Endothelial cell of umbilical vein (primary cell): Measurements from ENCODE around the gene LYRM4. TPM values are rescaled to one million over a fixed set of nuclear protein-coding genes. Genes with fewer than 3 reads are reported as not detected.

Source experiments
- BruUV-seq: library from RNA; stranded (reverse); fragments of 400-500 nt; replicated peaks from 2 replicates; lab custom pipeline; 2021; lab: Mats Ljungman, UMichigan
- CTCF ChIA-PET: fragments of 300-600, 350-600 bp; sonication (Branson Sonifier 250); formaldehyde crosslinking; loops from one replicate; lab custom pipeline; 2021; ENCODE audit warnings: antibody characterized with exemption, inconsistent platforms; lab: Charles Lee
- POLR2A ChIA-PET: fragments of 300-600, 350-600 bp; sonication (Branson Sonifier 250); formaldehyde crosslinking; loops from one replicate; lab custom pipeline; 2021; ENCODE audit warnings: antibody characterized with exemption, inconsistent platforms; lab: Charles Lee
- DNase-seq: peaks from one replicate; pipeline ENCODE4 v3.0.0-alpha.2; 2011; ENCODE audit warnings: low read depth, low spot score
- FAIRE-seq: peaks from 2 replicates; lab custom pipeline; 2011; peaks lifted over from hg19 to GRCh38; lab: Jason Lieb, UNC
- H2AFZ ChIP-seq: 2 replicates; pipeline ENCODE4 v1.6.0; 2012; ENCODE audit warnings: low read depth, low read length, control low read depth, inconsistent platforms
- H3K27ac ChIP-seq: 2 replicates; pipeline ENCODE4 v1.5.1; 2011; ENCODE audit warnings: low read depth, mild to moderate bottlenecking, control low read depth, low read length, moderate library complexity; ENCODE audit not compliant: insufficient read depth
- H3K27me3 ChIP-seq, 2 experiments: 2 replicates each; pipeline versions ENCODE4 v1.6.0 to v1.6.1; 2011; ENCODE audit warnings: low read length in 2 of 2, mixed read lengths in 1 of 2; ENCODE audit not compliant: control insufficient read depth in 2 of 2, insufficient read depth in 2 of 2
- H3K36me3 ChIP-seq, 2 experiments: 2 replicates in 1 of 2; 3 replicates in 1 of 2; pipeline ENCODE4 v1.5.1; 2011; ENCODE audit warnings: low read length in 2 of 2, mild to moderate bottlenecking in 1 of 2, moderate library complexity in 1 of 2; ENCODE audit not compliant: control insufficient read depth in 2 of 2, insufficient read depth in 2 of 2; ENCODE audit errors: extremely low read depth in 1 of 2
- H3K4me1 ChIP-seq: 3 replicates; pipeline ENCODE4 v1.5.1; 2011; ENCODE audit warnings: mild to moderate bottlenecking, low read length; ENCODE audit not compliant: control insufficient read depth, insufficient read depth; ENCODE audit errors: extremely low read depth
- H3K4me2 ChIP-seq: 2 replicates; pipeline ENCODE4 v1.6.1; 2011; ENCODE audit warnings: low read length, control low read depth, mixed read lengths; ENCODE audit not compliant: insufficient read depth
- H3K4me3 ChIP-seq, 3 experiments: fragments of 200-600 bp in 1 of 3; sonication (generic), shearing (Covaris generic) in 1 of 3; replicated peaks in 1 of 3; 2 replicates each; pipeline ENCODE4 v1.5.1; 2011 to 2016; ENCODE audit warnings: control low read depth in 3 of 3, low read length in 3 of 3, mild to moderate bottlenecking in 2 of 3, inconsistent platforms in 1 of 3, low read depth in 1 of 3, moderate library complexity in 1 of 3; ENCODE audit not compliant: insufficient read depth in 1 of 3
- H3K79me2 ChIP-seq: 2 replicates; pipeline ENCODE4 v1.6.0; 2012; ENCODE audit warnings: low read length, inconsistent platforms; ENCODE audit not compliant: control insufficient read depth, insufficient read depth
- H3K9ac ChIP-seq: replicated peaks from 2 replicates; pipeline ENCODE3; 2011; ENCODE audit warnings: low read length, control low read depth; ENCODE audit not compliant: insufficient read depth; ENCODE audit errors: extremely low read depth
- H3K9me1 ChIP-seq: replicated peaks from 3 replicates; pipeline ENCODE4 v1.6.0; 2011; ENCODE audit warnings: mild to moderate bottlenecking, low read length; ENCODE audit not compliant: control insufficient read depth, insufficient read depth; ENCODE audit errors: extremely low read depth
- H3K9me3 ChIP-seq: replicated peaks from 2 replicates; pipeline ENCODE4 v1.5.1; 2012; ENCODE audit warnings: low read length, inconsistent platforms; ENCODE audit not compliant: control insufficient read depth, insufficient read depth
- H4K20me1 ChIP-seq: replicated peaks from 2 replicates; pipeline ENCODE3; 2011; ENCODE audit warnings: mild to moderate bottlenecking, low read length; ENCODE audit not compliant: control insufficient read depth, insufficient read depth; ENCODE audit errors: extremely low read depth
- EZH2 ChIP-seq: IDR thresholded peaks from 2 replicates; pipeline ENCODE4 v1.6.1; 2012; ENCODE audit warnings: borderline replicate concordance, low read depth, mild to moderate bottlenecking, moderate library complexity, low read length, inconsistent platforms; ENCODE audit not compliant: severe bottlenecking
- FOS ChIP-seq: IDR thresholded peaks from 2 replicates; pipeline ENCODE4 v1.6.1; 2011; ENCODE audit warnings: mild to moderate bottlenecking, low read length, moderate library complexity, borderline replicate concordance; ENCODE audit not compliant: insufficient read depth
- GATA2 ChIP-seq: IDR thresholded peaks from 2 replicates; pipeline ENCODE4 v1.7.0; 2011; ENCODE audit warnings: low read depth, mild to moderate bottlenecking, moderate library complexity, mixed read lengths, low read length; ENCODE audit not compliant: insufficient read length, insufficient read depth
- JUN ChIP-seq: IDR thresholded peaks from 2 replicates; pipeline ENCODE4 v1.6.1; 2011; ENCODE audit warnings: borderline replicate concordance, low read depth; ENCODE audit not compliant: insufficient read length, insufficient read depth
- POLR2A ChIP-seq: IDR thresholded peaks from 2 replicates; pipeline ENCODE4 v1.6.1; 2012; ENCODE audit warnings: low read depth, mild to moderate bottlenecking, control low read depth, low read length
- POLR2AphosphoS5 ChIP-seq: IDR thresholded peaks from 2 replicates; pipeline ENCODE4 v1.6.1; 2012; ENCODE audit warnings: low read depth, mild to moderate bottlenecking, control low read depth, low read length, moderate library complexity; ENCODE audit not compliant: insufficient read depth
- dilution Hi-C: fragments of 300-500 bp; cut with MboI; formaldehyde crosslinking; loops from one replicate; pipeline ENCODE4 v1.15.0; 2019; ENCODE audit warnings: low sequenced_read_pairs; ENCODE audit not compliant: extremely low pct_ligation_motif_present
- intact Hi-C: fragments of 100-400 bp; cut with micrococcal nuclease; formaldehyde crosslinking; loops from one replicate; pipeline ENCODE4 v1.10.0; 2022
- polyA plus RNA-seq, 4 experiments: library from polyadenylated mRNA; depleted of rRNA in 3 of 4; stranded (reverse) in 3 of 4; unstranded in 1 of 4; fragments of >200 nt; gene quantifications; 2 replicates each; pipeline versions ENCODE4 v1.2.1 to v1.2.3, GENCODE V29; 2011 to 2012; ENCODE audit warnings: missing spikeins in 1 of 4
- total RNA-seq: library from RNA; stranded (reverse); gene quantifications from 2 replicates; pipeline ENCODE4 v1.2.3, GENCODE V29; 2021
- TF ChIP-seq, protein P1 (sequence below): IDR thresholded peaks from 2 replicates; pipeline ENCODE4 v1.6.1; 2011; ENCODE audit not compliant: insufficient read depth, insufficient read length
- TF ChIP-seq, protein P2 (sequence below), 2 donors: IDR thresholded peaks; 1 replicate in 1 of 2; 2 replicates in 1 of 2; pipeline ENCODE4 v1.5.1; 2011; ENCODE audit warnings: low read length in 2 of 2, mild to moderate bottlenecking in 2 of 2, moderate library complexity in 2 of 2, control low read depth in 1 of 2, inconsistent platforms in 1 of 2, low read depth in 1 of 2; ENCODE audit not compliant: insufficient read depth in 1 of 2; ENCODE audit errors: extremely low read depth in 1 of 2

The LYRM4 gene
- total and polyA plus RNA-seq, 2 donors (not counting 3 experiments of a cell fraction or from before 2014, with no cell fraction given), result 39.5 to 44.0 TPM

DNA sequence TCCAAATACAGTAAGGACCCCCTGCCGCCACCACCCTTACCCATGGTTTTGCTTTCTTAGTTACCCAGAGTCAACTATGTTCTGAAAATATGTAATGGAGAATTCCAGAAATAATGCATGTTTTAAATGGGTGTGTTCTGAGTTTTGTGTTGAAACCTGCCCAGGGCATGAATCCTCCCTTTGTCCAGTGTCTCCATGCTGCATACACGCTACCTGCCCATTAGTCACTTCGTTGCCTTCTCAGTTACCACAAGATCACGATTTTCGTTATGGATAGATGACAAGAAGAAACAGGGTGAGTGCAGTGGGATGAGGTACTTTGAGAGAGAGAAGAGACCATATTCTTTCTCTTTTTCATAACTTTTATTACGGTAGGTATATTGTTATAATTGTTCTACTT lies 11.2 kb upstream of the LYRM4 start:
- no peak overlapping the region for H3K27ac ChIP-seq
- H3K4me1 ChIP-seq, result no peaks in the 10 kb centered on the region
- H3K36me3 ChIP-seq, result no peaks in the 10 kb centered on the region
- no peaks in the 10 kb centered on the region for H3K27me3 ChIP-seq
- TF ChIP-seq POLR2A (no peak), POLR2AphosphoS5 (no peak), GATA2 (no peak), FOS (no peak), EZH2 (no peak), JUN (no peak)
- TF ChIP-seq, protein P1, sequence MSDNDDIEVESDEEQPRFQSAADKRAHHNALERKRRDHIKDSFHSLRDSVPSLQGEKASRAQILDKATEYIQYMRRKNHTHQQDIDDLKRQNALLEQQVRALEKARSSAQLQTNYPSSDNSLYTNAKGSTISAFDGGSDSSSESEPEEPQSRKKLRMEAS, result no peak
- TF ChIP-seq, protein P2, sequence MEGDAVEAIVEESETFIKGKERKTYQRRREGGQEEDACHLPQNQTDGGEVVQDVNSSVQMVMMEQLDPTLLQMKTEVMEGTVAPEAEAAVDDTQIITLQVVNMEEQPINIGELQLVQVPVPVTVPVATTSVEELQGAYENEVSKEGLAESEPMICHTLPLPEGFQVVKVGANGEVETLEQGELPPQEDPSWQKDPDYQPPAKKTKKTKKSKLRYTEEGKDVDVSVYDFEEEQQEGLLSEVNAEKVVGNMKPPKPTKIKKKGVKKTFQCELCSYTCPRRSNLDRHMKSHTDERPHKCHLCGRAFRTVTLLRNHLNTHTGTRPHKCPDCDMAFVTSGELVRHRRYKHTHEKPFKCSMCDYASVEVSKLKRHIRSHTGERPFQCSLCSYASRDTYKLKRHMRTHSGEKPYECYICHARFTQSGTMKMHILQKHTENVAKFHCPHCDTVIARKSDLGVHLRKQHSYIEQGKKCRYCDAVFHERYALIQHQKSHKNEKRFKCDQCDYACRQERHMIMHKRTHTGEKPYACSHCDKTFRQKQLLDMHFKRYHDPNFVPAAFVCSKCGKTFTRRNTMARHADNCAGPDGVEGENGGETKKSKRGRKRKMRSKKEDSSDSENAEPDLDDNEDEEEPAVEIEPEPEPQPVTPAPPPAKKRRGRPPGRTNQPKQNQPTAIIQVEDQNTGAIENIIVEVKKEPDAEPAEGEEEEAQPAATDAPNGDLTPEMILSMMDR (IDR thresholded peaks at IDR 0.05; ENCODE audit: extremely low read depth in 1 of 2, insufficient read depth in 1 of 2, low read depth in 1 of 2, low read length in 2 of 2), result no peak
- H3K9me3 ChIP-seq, result no peaks in the 10 kb centered on the region
- DNase-seq, result no peak
- no peak overlapping the region for H3K4me2 ChIP-seq
- H3K9me1 ChIP-seq, result no peaks in the 10 kb centered on the region
- dilution Hi-C loops (no loop called here), intact Hi-C loops (no loop called here)
- H4K20me1 ChIP-seq, result no peaks in the 10 kb centered on the region
- H3K79me2 ChIP-seq, result peaks cover 3% of the 10 kb centered on the region
- H2AFZ ChIP-seq, result no peak overlapping the region
- FAIRE-seq, result no peak
- ChIA-PET POLR2A (no interaction called here), CTCF (no interaction called here)
- no peak overlapping the region for H3K9ac ChIP-seq
- no peak overlapping the region for H3K4me3 ChIP-seq
- BruUV-seq, result no TSS peak
